IPS-18c (cell line): ENCODE measurements around the gene PROCA1.

Experiments
- H3K4me3 ChIP-seq: 2 replicates; pipeline ENCODE4 v1.7.0; 2013; ENCODE audit warnings: low read depth, mild to moderate bottlenecking, low read length, moderate library complexity; ENCODE audit not compliant: insufficient read depth
- H3K9me3 ChIP-seq: one replicate; pipeline ENCODE4 v1.6.1; 2013; ENCODE audit warnings: mild to moderate bottlenecking, low read length, moderate library complexity; ENCODE audit not compliant: control insufficient read depth, insufficient read depth

The PROCA1 gene

GRCh38 chr17:28718333-28719020 is 6.8 kb upstream of the PROCA1 start:
- peak overlapping the region; percentile 50 for H3K4me3 ChIP-seq

DNA sequence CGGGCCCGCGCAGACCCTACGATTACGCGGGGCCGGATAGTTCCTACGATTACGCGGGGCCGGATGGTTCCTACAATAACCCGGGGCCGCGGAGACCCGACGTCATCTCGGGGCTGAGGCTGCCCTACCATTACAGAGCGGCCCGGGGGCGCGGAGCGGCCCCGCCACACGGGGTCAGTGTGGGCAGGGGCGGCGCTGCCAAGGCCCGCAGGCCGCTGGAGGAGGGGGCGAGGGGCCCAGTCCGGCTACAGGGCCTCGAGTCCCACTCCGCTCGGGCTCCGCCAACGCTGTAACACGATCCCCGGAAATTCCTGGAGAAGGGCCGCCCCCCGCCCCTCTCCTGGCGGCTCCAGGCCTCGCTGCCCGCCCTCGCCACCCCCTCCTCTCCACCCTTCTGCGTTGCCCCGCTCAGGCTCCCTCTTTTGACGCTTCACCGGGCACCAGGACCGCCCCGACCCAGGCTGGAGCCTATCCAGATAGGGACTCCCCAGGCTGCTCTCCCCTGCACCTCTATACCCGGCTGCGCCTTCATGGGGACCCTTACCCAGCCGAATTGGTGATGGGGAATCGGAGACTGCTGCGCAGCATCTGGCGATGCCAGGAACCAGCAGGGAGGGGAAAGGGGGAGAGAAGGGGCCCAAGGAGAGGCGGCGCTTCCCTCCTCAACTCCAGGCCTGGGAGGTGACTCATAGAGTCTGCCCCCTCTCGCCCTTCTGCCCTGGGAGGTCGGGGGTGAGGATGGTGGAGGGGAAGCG is 6.1 kb upstream of the PROCA1 start, which contains the start of gene RAB34:
TSS of gene RAB34 (minus strand) at position 291 of the 755 bp plus-strand sequence. CDS start 602 bp downstream, outside the sequence.
- Histone ChIP-seq H3K4me3 (peak within 1 kb of the TSS; percentile 86), H3K9me3 (no peaks in the 10 kb centered on the region)

More at GRCh38 chr17:28718333-28719020, 6.8 kb upstream of the PROCA1 start:
- H3K9me3 ChIP-seq = no peaks in the 10 kb centered on the region

DNA sequence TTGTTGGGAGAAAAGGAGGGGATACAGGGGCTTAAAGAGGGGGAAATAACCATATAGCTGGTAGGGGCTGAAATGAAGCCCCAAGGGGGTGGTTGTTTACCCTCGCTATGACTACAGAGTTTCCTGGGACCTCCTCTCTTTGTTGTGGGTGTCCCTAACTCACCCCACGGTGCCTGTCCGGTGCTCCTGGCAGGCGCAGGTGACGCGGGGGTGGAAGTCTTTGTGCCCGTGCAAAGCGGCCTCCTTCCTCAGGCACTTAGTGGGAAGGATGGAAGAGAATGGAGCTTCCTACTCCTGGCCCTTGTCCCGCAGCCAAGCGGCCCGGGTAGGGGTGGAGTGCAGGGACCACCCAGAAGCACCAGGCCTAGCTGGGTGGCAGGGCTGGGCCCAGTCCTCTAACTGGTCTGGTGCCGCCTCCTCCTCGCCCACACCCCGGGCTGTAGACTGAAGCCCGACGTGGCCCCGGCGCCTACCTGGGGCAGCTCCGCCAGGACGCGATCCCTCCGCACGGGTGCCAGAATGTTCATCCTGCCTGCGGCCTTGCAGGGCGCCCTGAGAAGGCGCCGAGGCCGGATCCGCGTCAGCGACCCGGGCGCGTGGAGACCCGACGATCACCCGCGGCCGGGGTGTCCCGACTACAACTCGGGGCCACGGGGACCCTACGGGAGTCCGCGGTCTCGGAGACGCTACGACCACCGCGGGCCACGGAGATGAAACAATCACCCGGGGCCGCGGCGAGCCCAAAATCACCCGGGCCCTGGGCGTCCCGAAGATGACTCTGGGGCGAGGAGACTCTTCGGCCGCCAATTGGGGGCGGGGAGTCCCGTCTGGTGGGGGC is 5.3 kb upstream of the PROCA1 start:
- H3K4me3 ChIP-seq = peak overlapping the region; percentile 86
- H3K9me3 ChIP-seq = no peaks in the 10 kb centered on the region

GRCh38 chr17:28715217-28715616 is 3.5 kb upstream of the PROCA1 start:
- H3K4me3 ChIP-seq = no peak overlapping the region

DNA sequence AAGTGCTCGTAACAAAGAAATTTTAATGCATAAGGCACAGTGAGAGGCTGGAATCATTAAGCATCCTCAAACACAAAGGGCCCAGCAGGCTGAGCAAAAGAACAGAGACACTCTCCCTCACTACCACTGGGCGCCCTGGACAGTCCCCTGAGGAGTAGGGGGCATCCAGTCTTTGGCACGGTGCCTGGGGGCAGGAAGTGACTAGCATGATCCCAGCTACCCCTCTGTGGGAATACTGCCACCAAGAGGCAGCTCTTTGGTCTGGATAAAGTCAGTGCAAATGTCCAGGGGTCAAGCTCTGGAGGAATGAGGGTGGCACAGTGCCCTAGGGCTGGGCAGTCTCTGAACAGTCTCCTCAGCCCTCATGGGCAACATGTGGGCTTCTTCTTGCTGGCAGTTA is 2.6 kb upstream of the PROCA1 start:
- Histone ChIP-seq H3K9me3 (no peaks in the 10 kb centered on the region), H3K4me3 (no peak overlapping the region)

More at GRCh38 chr17:28715217-28715616, 3.5 kb upstream of the PROCA1 start:
- H3K9me3 ChIP-seq = no peaks in the 10 kb centered on the region

- Histone ChIP-seq H3K9me3 (no peaks in the 10 kb centered on the region), H3K4me3 (peak overlapping the region; percentile 64; the same call in 1 of the 2 replicates)
Observed at GRCh38 chr17:28712705-28713415, 1.2 kb upstream of the PROCA1 start.

GRCh38 chr17:28712032-28712704 is 480 bp upstream of the PROCA1 start:
- Histone ChIP-seq H3K9me3 (no peaks in the 10 kb centered on the region), H3K4me3 (peak overlapping the region; percentile 64)

DNA sequence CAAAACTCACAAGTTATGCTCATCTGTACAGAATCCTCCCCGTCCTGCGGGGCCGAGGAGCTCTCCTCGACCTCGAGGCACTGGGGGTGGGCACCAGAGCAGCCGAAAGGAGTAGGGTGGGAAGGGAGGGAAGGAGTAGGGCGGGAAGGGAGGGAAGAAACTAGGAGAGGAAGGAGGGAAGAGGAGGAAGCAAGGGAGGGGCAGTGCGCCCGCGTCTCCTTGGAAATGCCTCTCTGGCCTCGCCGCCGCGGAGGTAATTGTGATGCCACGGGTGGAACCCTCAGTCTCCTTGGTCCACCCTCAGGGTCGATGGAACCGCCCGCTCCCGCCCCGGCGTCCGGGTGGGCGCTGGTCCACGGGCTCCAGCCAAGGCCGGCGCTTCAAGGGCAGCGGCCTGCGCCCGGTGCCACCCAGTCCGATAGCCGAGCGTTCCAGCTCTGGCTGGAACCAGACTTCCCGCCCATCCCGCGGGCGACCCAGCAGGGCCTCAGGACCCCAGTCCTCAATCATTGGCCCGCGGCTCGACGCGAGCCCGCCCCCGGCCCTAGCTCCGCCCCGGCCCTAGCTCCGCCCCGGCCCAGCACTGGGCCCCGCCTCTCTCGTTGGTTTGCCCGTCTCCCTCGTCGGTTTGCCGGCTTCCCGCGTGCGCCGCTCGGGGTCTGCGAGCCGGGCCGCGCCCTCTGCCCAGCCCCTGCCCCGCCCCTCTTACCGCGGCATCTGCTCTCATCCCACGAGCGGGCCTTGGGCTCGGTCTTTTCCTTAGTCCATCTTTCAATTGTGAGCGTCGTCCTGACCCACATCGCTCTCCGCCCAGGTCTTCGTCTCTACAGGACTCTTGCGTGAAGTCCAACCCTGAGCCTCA is 596 bp downstream of the PROCA1 start:
- H3K9me3 ChIP-seq = no peaks in the 10 kb centered on the region
- peak overlapping the region; percentile 92 for H3K4me3 ChIP-seq

GRCh38 chr17:28707339-28707720 is 4.4 kb downstream of the PROCA1 start:
- Histone ChIP-seq H3K4me3 (no peak overlapping the region), H3K9me3 (no peaks in the 10 kb centered on the region)

- no peaks in the 10 kb centered on the region for H3K9me3 ChIP-seq
- H3K4me3 ChIP-seq = no peak overlapping the region; the same call in 1 of the 2 replicates
Observed at GRCh38 chr17:28706471-28707338, 5.0 kb downstream of the PROCA1 start.

DNA sequence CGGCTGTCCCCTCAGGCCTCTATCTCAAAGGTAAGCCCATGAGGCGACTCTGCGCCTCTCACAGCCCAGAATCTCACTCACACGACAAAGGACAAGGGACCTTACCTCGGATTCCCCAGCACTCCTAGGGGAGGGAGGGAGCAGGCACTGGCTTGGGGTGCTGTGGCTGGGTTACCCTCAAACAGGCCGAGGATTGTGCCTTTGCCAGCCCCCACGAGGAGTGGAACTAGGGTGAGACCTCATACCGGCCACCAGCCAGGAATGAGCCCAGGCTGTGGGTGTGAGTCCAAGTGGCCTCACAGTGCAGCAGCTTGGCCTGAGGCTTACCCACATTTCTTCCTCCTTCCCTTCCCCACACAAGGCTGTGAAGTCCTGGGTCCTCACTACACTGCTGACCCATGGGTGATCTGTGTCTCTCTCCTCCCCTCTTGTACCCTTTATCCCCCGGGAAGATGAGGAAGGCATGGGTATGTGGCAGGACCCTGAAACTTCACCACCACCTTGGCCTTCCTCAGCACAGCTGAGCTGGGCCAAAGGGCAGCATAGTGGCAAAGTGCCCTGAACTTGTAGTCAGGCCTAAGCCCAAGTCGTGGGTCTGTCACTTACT is 5.9 kb downstream of the PROCA1 start:
- Histone ChIP-seq H3K9me3 (no peaks in the 10 kb centered on the region), H3K4me3 (no peak overlapping the region)

- H3K9me3 ChIP-seq = no peaks in the 10 kb centered on the region
- no peak overlapping the region for H3K4me3 ChIP-seq
Observed at GRCh38 chr17:28705074-28705659, 6.5 kb downstream of the PROCA1 start.

GRCh38 chr17:28704219-28704858 is 7.3 kb downstream of the PROCA1 start:
- H3K4me3 ChIP-seq = no peak overlapping the region
- no peaks in the 10 kb centered on the region for H3K9me3 ChIP-seq
